ENCODE results near the gene ST6GALNAC3.

The ST6GALNAC3 gene

DNA sequence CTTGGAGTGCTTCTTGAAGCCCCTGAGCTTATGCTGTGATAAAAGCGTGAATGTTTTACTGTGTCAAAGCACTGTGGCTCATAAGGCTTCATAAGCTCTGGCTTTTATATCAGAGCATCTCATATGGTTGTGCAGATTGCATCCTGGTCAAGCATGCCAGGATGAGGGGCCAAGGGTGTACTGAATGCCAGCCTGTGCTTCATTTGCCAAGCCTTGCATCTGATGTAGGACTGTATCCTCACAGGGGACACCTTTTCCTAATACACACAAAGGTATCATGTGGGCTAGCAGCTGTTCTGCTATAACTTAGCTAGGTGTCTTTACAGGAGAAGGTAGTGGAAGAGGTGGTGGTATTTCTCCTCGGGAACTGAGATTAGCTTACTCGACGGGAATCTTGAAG, 134.7 kb downstream of the ST6GALNAC3 start:
- H3K4me3 ChIP-seq (ENCODE audit: low read length): no peak overlapping the region
- H3K9me3 ChIP-seq (replicated peaks; ENCODE audit: low read length): no peaks in the 10 kb centered on the region
- no peaks in the 10 kb centered on the region for H3K36me3 ChIP-seq (ENCODE audit: insufficient read depth, low read length)
- H3K27me3 ChIP-seq (ENCODE audit: control insufficient read depth, insufficient read depth, low read length): no peaks in the 10 kb centered on the region
- H3K4me2 ChIP-seq (ENCODE audit: low read length): no peak overlapping the region
- H3K4me1 ChIP-seq (ENCODE audit: control insufficient read depth, insufficient read depth, low read length): no peaks in the 10 kb centered on the region
- H3K9ac ChIP-seq (ENCODE audit: low read depth, low read length): no peak overlapping the region

DNA sequence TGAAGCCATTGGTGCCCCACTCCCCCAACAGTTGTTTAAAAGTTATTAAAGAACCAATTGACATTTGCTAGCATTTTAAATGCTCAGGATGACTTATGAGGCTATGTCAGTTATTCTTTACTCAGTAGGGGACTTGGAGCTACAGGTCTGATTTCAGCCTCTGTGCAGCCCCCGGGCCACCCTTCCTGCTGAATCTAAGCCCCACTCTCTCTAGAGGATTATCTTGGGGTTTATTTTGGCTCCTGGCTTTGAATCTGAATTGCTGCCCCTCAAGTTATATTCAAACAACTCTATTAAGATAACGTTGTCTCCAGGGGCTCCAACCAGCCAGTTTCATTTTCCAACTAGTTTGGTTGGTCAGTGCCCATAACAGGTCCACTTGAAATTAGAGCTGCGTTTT, 135.1 kb downstream of the ST6GALNAC3 start:
- Histone ChIP-seq H3K4me2 (ENCODE audit: low read length) (no peak overlapping the region), H3K4me3 (ENCODE audit: low read length) (no peak overlapping the region), H3K9me3 (replicated peaks; ENCODE audit: low read length) (no peaks in the 10 kb centered on the region), H3K27me3 (ENCODE audit: control insufficient read depth, insufficient read depth, low read length) (no peaks in the 10 kb centered on the region), H3K4me1 (ENCODE audit: control insufficient read depth, insufficient read depth, low read length) (no peaks in the 10 kb centered on the region), H3K9ac (ENCODE audit: low read depth, low read length) (no peak overlapping the region), H3K36me3 (ENCODE audit: insufficient read depth, low read length) (no peaks in the 10 kb centered on the region)

DNA sequence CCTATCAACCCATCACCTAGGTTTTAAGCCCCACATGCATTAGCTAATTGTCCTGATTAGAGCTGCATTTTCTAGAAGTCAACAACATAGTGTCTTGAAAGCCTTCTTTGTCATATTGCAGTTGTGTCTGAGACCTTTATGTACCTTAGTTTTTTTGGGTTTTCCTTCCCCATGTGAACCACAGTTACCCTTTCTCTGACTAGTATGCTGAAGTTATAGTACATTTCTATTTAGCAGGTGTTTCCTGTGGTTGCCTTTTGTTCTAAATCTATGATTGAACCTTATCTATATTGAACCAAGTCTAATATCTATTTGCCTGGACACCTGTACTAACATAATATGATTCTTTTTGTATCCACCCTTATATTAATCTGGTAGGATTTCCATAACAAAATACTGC, 135.6 kb downstream of the ST6GALNAC3 start:
- H3K4me3 ChIP-seq (ENCODE audit: low read length): no peak overlapping the region
- no peaks in the 10 kb centered on the region for H3K9me3 ChIP-seq (replicated peaks; ENCODE audit: low read length)
- H3K36me3 ChIP-seq (ENCODE audit: insufficient read depth, low read length): no peaks in the 10 kb centered on the region
- no peak overlapping the region for H3K4me2 ChIP-seq (ENCODE audit: low read length)
- no peaks in the 10 kb centered on the region for H3K4me1 ChIP-seq (ENCODE audit: control insufficient read depth, insufficient read depth, low read length)
- H3K27me3 ChIP-seq (ENCODE audit: control insufficient read depth, insufficient read depth, low read length): no peaks in the 10 kb centered on the region
- no peak overlapping the region for H3K9ac ChIP-seq (ENCODE audit: low read depth, low read length)

DNA sequence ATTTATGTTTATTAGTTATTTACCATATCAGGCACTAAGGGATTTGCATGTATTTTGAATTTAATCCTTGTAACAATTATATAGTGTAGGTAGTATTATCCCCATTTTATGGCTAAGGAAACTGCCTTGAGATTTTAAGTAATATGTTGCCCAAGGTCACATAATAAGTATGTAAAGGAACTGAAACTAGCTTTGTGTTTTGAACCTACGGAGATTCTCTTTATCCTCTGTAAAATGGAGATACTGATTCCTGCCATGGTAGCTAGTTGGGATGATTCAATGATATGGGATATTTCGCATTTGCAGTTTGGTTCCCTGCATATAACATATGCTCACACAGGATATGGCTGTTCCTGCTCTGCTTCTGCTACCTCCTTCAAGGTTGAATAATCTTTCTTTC, 144.3 kb downstream of the ST6GALNAC3 start:
- no peak overlapping the region for H3K4me3 ChIP-seq (ENCODE audit: low read length)
- H3K9ac ChIP-seq (ENCODE audit: low read depth, low read length): no peak overlapping the region
- no peaks in the 10 kb centered on the region for H3K9me3 ChIP-seq (replicated peaks; ENCODE audit: low read length)
- H3K27me3 ChIP-seq (ENCODE audit: control insufficient read depth, insufficient read depth, low read length): no peaks in the 10 kb centered on the region
- no peaks in the 10 kb centered on the region for H3K36me3 ChIP-seq (ENCODE audit: insufficient read depth, low read length)
- no peaks in the 10 kb centered on the region for H3K4me1 ChIP-seq (ENCODE audit: control insufficient read depth, insufficient read depth, low read length)
- H3K4me2 ChIP-seq (ENCODE audit: low read length): no peak overlapping the region

DNA sequence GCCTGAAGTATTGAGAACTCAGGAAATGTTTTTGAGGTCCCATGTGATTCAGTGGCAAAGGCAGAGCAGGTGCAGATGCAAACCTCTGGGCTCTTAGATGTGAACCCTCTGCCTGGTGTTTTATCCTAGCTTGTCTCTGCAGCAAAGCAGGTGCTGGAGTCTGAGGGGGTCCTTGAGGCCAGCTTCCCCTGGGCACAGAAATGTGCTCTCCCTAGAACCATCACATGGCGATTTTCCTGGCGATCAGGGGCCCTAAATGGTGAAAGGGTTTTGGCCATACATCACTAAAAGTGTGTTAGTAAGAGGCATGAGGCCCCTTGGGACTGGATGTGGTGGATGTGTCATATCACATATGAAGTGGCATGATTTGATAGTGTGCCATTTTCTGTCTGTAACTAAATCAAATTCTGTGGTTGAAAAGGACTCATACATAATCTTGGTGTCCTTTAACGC, 144.8 kb downstream of the ST6GALNAC3 start:
- Histone ChIP-seq H3K4me3 (ENCODE audit: low read length) (no peak overlapping the region), H3K36me3 (ENCODE audit: insufficient read depth, low read length) (no peaks in the 10 kb centered on the region), H3K27me3 (ENCODE audit: control insufficient read depth, insufficient read depth, low read length) (no peaks in the 10 kb centered on the region), H3K4me2 (ENCODE audit: low read length) (no peak overlapping the region), H3K9ac (ENCODE audit: low read depth, low read length) (no peak overlapping the region), H3K9me3 (replicated peaks; ENCODE audit: low read length) (no peaks in the 10 kb centered on the region), H3K4me1 (ENCODE audit: control insufficient read depth, insufficient read depth, low read length) (no peaks in the 10 kb centered on the region)

DNA sequence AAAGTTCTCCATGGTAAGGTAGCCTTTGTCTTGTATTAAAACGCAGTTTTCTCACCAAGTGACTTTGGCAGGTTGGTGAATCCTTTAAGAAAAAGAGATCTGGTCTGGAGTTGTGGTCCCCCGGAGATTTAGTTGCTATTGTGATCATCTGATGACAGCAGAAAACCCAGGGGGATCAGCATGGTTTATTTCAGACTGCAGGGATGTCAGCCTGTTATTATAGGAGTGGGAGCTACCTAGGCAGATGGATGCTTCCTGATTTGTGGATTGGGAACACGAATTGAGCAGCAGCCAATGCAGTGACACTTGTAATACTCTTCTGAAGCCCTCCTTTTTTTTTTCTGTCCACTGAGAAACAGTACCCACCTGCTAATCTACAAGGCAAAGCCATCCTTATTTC, 150.2 kb downstream of the ST6GALNAC3 start:
- Histone ChIP-seq H3K9ac (ENCODE audit: low read depth, low read length) (no peak overlapping the region), H3K4me1 (ENCODE audit: control insufficient read depth, insufficient read depth, low read length) (no peaks in the 10 kb centered on the region), H3K4me3 (ENCODE audit: low read length) (no peak overlapping the region), H3K27me3 (ENCODE audit: control insufficient read depth, insufficient read depth, low read length) (no peaks in the 10 kb centered on the region), H3K9me3 (replicated peaks; ENCODE audit: low read length) (no peaks in the 10 kb centered on the region), H3K4me2 (ENCODE audit: low read length) (no peak overlapping the region), H3K36me3 (ENCODE audit: insufficient read depth, low read length) (no peaks in the 10 kb centered on the region)

DNA sequence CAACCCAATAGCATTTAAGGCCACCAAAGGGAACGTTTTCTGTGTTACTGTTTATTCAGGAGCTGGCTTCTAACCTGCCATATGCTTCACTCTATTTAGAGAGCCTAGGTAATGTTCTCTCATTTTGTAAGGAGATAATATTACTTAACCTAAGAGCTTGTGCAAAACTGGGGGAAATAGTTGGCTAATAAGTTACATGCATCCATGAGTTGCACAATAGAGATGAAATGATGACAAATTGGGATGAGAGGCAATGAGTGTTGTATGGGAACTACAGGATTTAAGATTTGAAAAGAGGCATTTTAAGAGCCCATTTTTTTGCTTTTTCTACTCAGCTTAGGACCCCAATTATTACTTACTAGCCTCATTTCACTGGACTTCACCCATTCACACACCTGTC, 151.0 kb downstream of the ST6GALNAC3 start:
- Histone ChIP-seq H3K4me1 (ENCODE audit: control insufficient read depth, insufficient read depth, low read length) (no peaks in the 10 kb centered on the region), H3K9ac (ENCODE audit: low read depth, low read length) (no peak overlapping the region)

DNA sequence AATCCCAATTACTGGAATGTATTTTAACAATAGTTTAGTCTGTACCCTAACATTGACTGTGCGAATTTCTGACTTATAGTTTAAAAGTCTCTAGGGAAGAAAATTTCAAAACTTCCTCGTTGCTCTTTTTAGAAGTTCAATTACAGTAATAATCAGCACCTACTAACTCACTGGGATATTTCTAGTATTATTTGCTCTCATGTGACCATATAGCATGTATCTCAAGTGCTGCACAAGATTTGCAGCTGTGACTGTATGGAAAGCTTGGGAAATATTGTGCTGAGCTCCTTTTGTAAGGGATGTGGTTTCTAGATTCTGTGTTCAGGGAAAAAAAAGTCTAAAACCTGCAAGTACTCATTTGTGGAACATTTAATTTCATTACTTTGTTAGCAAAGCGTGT, 153.1 kb downstream of the ST6GALNAC3 start:
- H3K4me2 ChIP-seq (ENCODE audit: low read length): no peak overlapping the region
- no peaks in the 10 kb centered on the region for H3K36me3 ChIP-seq (ENCODE audit: insufficient read depth, low read length)
- no peaks in the 10 kb centered on the region for H3K27me3 ChIP-seq (ENCODE audit: control insufficient read depth, insufficient read depth, low read length)
- no peak overlapping the region for H3K4me3 ChIP-seq (ENCODE audit: low read length)
- no peak overlapping the region for H3K9ac ChIP-seq (ENCODE audit: low read depth, low read length)
- no peaks in the 10 kb centered on the region for H3K4me1 ChIP-seq (ENCODE audit: control insufficient read depth, insufficient read depth, low read length)
- no peaks in the 10 kb centered on the region for H3K9me3 ChIP-seq (replicated peaks; ENCODE audit: low read length)

More for the DNA sequence above, 151.0 kb downstream of the ST6GALNAC3 start:
- Histone ChIP-seq H3K4me2 (ENCODE audit: low read length) (no peak overlapping the region), H3K4me3 (ENCODE audit: low read length) (no peak overlapping the region), H3K27me3 (ENCODE audit: control insufficient read depth, insufficient read depth, low read length) (no peaks in the 10 kb centered on the region), H3K9me3 (replicated peaks; ENCODE audit: low read length) (no peaks in the 10 kb centered on the region), H3K36me3 (ENCODE audit: insufficient read depth, low read length) (no peaks in the 10 kb centered on the region)

DNA sequence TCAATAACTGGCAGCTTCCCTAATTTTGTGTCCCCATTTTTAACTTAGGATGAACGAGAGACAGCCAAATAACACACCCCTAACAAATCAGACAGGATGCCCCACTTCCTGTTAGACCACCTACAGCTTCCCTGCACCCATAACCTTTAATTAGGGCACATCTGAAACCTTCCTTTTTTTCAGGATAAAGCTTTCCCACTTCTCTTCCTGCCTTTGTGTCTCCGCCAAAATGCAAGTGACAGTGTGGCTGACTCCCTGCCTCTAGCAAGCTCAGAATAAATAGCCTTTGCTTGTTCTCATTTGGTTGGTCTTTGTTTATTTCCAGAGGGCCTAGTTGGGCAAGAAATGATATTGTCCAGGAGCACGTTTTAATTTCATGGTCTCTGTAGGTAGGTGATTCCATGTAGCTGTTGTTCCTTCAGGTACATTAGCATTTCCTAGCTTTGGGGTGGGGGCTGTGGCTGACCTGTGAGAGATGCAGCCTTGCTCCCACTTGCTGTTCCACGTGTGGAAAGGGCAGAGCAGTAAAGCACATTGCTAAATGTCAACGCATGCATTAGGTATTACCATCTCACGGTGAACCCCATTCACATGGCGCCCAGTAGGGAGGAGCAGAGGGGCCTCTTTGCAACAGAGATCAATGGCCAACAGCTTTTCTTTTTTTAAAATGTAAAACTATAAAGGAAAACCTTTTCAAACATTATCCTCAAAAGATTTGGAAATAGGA, 154.9 kb downstream of the ST6GALNAC3 start:
- Histone ChIP-seq H3K4me1 (ENCODE audit: control insufficient read depth, insufficient read depth, low read length) (no peaks in the 10 kb centered on the region), H3K27me3 (ENCODE audit: control insufficient read depth, insufficient read depth, low read length) (no peaks in the 10 kb centered on the region), H3K4me2 (ENCODE audit: low read length) (no peak overlapping the region), H3K9me3 (replicated peaks; ENCODE audit: low read length) (no peaks in the 10 kb centered on the region), H3K9ac (ENCODE audit: low read depth, low read length) (no peak overlapping the region), H3K36me3 (ENCODE audit: insufficient read depth, low read length) (no peaks in the 10 kb centered on the region), H3K4me3 (ENCODE audit: low read length) (no peak overlapping the region)

DNA sequence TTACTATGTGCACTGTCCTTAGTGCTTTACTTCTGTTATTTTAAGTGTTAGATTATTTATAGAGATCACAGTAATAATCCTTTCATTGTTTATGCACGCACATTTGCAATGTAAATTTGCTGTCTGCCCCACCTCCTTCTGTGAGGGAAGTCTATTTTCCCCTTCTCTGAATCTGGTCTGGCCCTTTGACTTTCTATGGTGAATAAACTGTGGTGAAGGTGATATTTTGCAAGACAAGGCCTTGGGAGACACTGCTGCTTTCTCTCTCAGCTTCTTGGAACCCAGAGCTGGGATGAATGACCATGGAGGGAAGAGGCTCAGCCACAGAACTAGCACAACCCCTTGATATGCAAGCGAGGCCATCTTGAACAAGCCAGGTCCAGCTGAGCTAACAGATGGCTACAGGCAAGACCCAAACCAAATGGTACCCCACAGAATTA, 156.3 kb downstream of the ST6GALNAC3 start:
- Histone ChIP-seq H3K36me3 (ENCODE audit: insufficient read depth, low read length) (no peaks in the 10 kb centered on the region), H3K4me3 (ENCODE audit: low read length) (no peak overlapping the region), H3K9ac (ENCODE audit: low read depth, low read length) (no peak overlapping the region), H3K4me1 (ENCODE audit: control insufficient read depth, insufficient read depth, low read length) (no peaks in the 10 kb centered on the region), H3K4me2 (ENCODE audit: low read length) (no peak overlapping the region), H3K9me3 (replicated peaks; ENCODE audit: low read length) (no peaks in the 10 kb centered on the region), H3K27me3 (ENCODE audit: control insufficient read depth, insufficient read depth, low read length) (no peaks in the 10 kb centered on the region)

DNA sequence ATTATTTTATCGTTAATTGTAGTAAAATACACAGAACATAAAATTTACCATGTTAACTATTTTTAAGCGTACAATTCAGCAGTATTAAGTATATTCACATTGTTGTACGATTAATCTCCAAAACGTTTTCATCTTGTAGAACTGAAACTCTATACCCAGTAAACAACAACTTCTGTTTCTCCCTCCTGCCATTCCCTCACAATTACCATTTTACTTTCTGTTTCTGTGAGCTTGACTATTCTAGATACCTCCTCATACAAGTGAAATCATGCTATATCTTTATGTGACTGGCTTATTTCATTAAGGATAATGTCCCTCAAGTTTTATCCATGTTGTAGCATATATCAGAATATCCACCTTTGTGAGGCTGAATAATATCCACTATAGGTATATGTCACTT, 156.8 kb downstream of the ST6GALNAC3 start:
- H3K27me3 ChIP-seq (ENCODE audit: control insufficient read depth, insufficient read depth, low read length): no peaks in the 10 kb centered on the region
- no peak overlapping the region for H3K9ac ChIP-seq (ENCODE audit: low read depth, low read length)
- H3K4me3 ChIP-seq (ENCODE audit: low read length): no peak overlapping the region
- H3K4me2 ChIP-seq (ENCODE audit: low read length): no peak overlapping the region
- no peaks in the 10 kb centered on the region for H3K9me3 ChIP-seq (replicated peaks; ENCODE audit: low read length)
- H3K36me3 ChIP-seq (ENCODE audit: insufficient read depth, low read length): no peaks in the 10 kb centered on the region
- H3K4me1 ChIP-seq (ENCODE audit: control insufficient read depth, insufficient read depth, low read length): no peaks in the 10 kb centered on the region

DNA sequence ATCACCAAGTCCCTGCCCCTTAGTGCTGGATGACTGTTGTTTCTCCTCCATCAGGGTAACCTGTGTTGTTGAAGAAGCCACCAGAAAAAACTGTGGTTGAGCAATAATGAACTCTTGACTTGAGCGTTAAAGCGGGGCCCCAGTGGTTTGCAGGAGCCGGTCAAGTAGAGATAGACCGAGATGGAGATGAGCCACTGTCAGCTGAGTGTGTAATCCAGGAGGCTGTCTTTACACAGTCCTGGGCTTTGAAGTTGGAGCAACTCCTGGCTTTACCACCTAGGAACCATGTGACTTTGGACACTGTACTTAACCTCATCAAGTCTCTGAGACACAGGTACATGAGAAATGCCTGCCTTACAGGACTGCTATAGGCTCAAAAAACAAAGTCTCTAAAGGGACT, 158.1 kb downstream of the ST6GALNAC3 start:
- H3K27me3 ChIP-seq (ENCODE audit: control insufficient read depth, insufficient read depth, low read length): no peaks in the 10 kb centered on the region
- no peak overlapping the region for H3K4me3 ChIP-seq (ENCODE audit: low read length)
- no peak overlapping the region for H3K4me2 ChIP-seq (ENCODE audit: low read length)
- H3K9me3 ChIP-seq (replicated peaks; ENCODE audit: low read length): no peaks in the 10 kb centered on the region
- no peak overlapping the region for H3K9ac ChIP-seq (ENCODE audit: low read depth, low read length)
- no peaks in the 10 kb centered on the region for H3K36me3 ChIP-seq (ENCODE audit: insufficient read depth, low read length)
- no peaks in the 10 kb centered on the region for H3K4me1 ChIP-seq (ENCODE audit: control insufficient read depth, insufficient read depth, low read length)
